Activated B cell treated with CpG ODN at 0.5 μM for 24 hours (primary cell): ENCODE results near the gene PLEKHG1. TPM values are rescaled to one million over a fixed set of nuclear protein-coding genes. Genes with fewer than 3 reads are reported as not detected.

Source experiments
- ATAC-seq: fragments of 200-7000 bp; cut with Tn5 transposase; one replicate; pipeline ENCODE4 v1.10.0; 2021; ENCODE audit warnings: low read depth, mild to moderate bottlenecking, moderate library complexity
- CTCF ChIA-PET: fragments of 350-600 bp; sonication (Branson Sonifier 250); formaldehyde crosslinking; loops from one replicate; lab custom pipeline; 2021; ENCODE audit warnings: antibody characterized with exemption; lab: Charles Lee
- POLR2A ChIA-PET: fragments of 350-600 bp; sonication (Branson Sonifier 250); formaldehyde crosslinking; loops from one replicate; lab custom pipeline; 2021; ENCODE audit warnings: antibody characterized with exemption; lab: Charles Lee
- DNase-seq: peaks from one replicate; pipeline ENCODE4 v3.0.0; 2022
- H3K27ac Mint-ChIP-seq: one replicate; pipeline ENCODE4 v1.8.0; 2020; ENCODE audit warnings: mixed read lengths
- H3K27me3 Mint-ChIP-seq: one replicate; pipeline ENCODE4 v1.8.0; 2021; ENCODE audit warnings: mixed read lengths
- H3K36me3 Mint-ChIP-seq: one replicate; pipeline ENCODE4 v1.8.0; 2021; ENCODE audit warnings: low read depth, mixed read lengths
- H3K4me1 Mint-ChIP-seq: one replicate; pipeline ENCODE4 v1.8.0; 2021; ENCODE audit warnings: mixed read lengths
- H3K4me3 Mint-ChIP-seq: one replicate; pipeline ENCODE4 v1.8.0; 2020; ENCODE audit warnings: mild to moderate bottlenecking, mixed read lengths
- H3K9me3 Mint-ChIP-seq: one replicate; pipeline ENCODE4 v1.8.0; 2020; ENCODE audit warnings: mixed read lengths
- intact Hi-C: fragments of 100-400 bp; cut with micrococcal nuclease; formaldehyde crosslinking; loops from one replicate; pipeline ENCODE4 v1.15.1; 2024
- total RNA-seq: library from RNA; stranded (reverse); gene quantifications from 2 replicates; pipeline ENCODE4 v1.2.3, GENCODE V29; 2022
- TF ChIP-seq, protein P1 (sequence below): fragments of 200-600 bp; IDR thresholded peaks from one replicate; pipeline ENCODE4 v1.8.0; 2022; ENCODE audit warnings: antibody characterized with exemption, mild to moderate bottlenecking

The PLEKHG1 gene
- total RNA-seq, 1 donor from 2014 or later = 219 TPM

DNA sequence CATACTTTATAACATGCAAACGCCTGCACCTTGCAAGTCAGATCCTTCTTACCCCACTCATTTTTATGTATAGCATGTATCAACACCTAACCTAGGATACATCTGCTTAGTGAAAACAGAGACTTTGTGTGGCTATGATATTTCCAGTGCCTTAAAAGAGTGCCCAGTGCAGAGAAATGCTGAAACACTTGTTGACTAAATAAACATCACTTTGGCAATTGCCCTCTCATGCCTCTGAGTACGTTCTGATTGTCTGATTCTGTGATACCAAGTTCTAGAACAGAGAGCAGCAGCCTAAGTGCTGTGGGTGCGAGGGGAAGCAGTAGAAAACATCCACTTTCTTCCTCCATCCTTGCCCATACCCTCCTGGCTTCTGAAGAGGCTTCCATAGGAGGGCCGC lies 13.6 kb downstream of the PLEKHG1 start:
- ChIA-PET CTCF (interaction anchor here (1.2 kb wide), 1 partner anchor 195 kb away, joined by 3 read pairs; no protein-coding TSS in a partner anchor), POLR2A (interaction anchor here (10.9 kb wide), 1 partner anchor 24 kb away, joined by 445 read pairs; no protein-coding TSS in a partner anchor)
- Mint-ChIP-seq H3K27me3 (no peaks in the 10 kb centered on the region), H3K4me1 (peaks cover 94% of the 10 kb centered on the region), H3K9me3 (no peaks in the 10 kb centered on the region), H3K27ac (peak overlapping the region; percentile 20), H3K4me3 (no peak overlapping the region), H3K36me3 (peaks cover 58% of the 10 kb centered on the region)
- intact Hi-C loops = no loop called here
- TF ChIP-seq, protein P1, sequence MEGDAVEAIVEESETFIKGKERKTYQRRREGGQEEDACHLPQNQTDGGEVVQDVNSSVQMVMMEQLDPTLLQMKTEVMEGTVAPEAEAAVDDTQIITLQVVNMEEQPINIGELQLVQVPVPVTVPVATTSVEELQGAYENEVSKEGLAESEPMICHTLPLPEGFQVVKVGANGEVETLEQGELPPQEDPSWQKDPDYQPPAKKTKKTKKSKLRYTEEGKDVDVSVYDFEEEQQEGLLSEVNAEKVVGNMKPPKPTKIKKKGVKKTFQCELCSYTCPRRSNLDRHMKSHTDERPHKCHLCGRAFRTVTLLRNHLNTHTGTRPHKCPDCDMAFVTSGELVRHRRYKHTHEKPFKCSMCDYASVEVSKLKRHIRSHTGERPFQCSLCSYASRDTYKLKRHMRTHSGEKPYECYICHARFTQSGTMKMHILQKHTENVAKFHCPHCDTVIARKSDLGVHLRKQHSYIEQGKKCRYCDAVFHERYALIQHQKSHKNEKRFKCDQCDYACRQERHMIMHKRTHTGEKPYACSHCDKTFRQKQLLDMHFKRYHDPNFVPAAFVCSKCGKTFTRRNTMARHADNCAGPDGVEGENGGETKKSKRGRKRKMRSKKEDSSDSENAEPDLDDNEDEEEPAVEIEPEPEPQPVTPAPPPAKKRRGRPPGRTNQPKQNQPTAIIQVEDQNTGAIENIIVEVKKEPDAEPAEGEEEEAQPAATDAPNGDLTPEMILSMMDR = no peak
- DNase-seq (no peak), ATAC-seq (no peak)

DNA sequence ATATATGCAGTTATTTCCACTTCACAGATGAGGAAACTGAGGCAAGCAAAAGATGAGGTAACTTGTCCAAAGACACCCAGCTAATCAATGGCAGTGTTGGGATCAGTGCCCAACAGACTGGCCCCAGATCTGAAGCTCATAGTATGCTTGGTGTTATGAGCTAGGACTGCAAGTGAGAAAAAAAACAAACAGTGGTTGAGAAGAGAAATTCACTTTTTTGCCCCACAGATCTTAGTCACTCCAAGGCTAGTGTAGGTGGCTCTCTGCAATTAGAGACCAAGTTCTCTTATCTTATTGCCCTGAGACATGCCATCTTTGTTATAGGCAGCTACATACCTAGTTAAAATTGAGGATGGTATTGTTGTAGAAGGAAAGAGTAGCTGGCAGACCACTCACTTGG lies 16.3 kb downstream of the PLEKHG1 start:
- DNase-seq (no peak), ATAC-seq (no peak)
- Mint-ChIP-seq H3K9me3 (no peaks in the 10 kb centered on the region), H3K27ac (peak overlapping the region; percentile 67), H3K4me3 (no peak overlapping the region), H3K4me1 (peaks cover 94% of the 10 kb centered on the region), H3K27me3 (no peaks in the 10 kb centered on the region), H3K36me3 (peaks cover 46% of the 10 kb centered on the region)
- TF ChIP-seq, protein P1 = no peak
- POLR2A ChIA-PET = interaction anchor here (1.3 to 10.9 kb wide), 4 partner anchors 9 to 22 kb away, joined by 5 to 445 read pairs (median 30); partner anchors contain the start of gene PLEKHG1
- CTCF ChIA-PET = interaction anchor here (2.1 to 2.4 kb wide), 2 partner anchors 16 to 198 kb away, joined by 6 to 11 read pairs; no protein-coding TSS in a partner anchor
- intact Hi-C loops = loop anchor here (1.0 kb wide), 1 partner anchor 12 kb away; no protein-coding TSS in a partner anchor

DNA sequence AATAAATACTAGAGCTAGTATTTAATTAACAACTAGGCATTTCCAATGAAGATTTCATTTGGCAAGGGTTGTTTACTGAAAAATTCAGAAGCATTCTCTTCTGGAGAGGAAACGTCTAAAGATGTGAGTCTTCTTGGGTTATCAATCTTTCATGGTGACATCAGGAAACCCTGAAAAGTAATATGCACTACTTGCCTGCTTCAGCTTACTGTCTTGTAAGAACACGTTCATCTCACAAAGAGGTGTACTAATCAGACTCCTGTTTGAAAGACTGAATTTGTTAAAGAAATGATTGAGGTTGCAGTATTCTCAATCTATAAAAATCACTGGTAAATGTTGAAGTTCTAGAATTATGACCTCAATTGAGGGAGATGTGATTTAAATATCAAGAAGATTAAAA lies 16.9 kb downstream of the PLEKHG1 start:
- intact Hi-C loops = loop anchor here (1.0 kb wide), 1 partner anchor 12 kb away; no protein-coding TSS in a partner anchor
- peak overlapping the region; percentile 67 for H3K27ac Mint-ChIP-seq
- CTCF ChIA-PET = interaction anchor here (2.4 kb wide), 1 partner anchor 16 kb away, joined by 11 read pairs; no protein-coding TSS in a partner anchor
- POLR2A ChIA-PET = interaction anchor here (2.3 to 10.9 kb wide), 3 partner anchors 13 to 21 kb away, joined by 11 to 445 read pairs (median 49); partner anchors contain the start of gene PLEKHG1
- TF ChIP-seq, protein P1 = no peak
- H3K4me1 Mint-ChIP-seq = peaks cover 94% of the 10 kb centered on the region
- H3K9me3 Mint-ChIP-seq = no peaks in the 10 kb centered on the region
- peaks cover 43% of the 10 kb centered on the region for H3K36me3 Mint-ChIP-seq
- no peaks in the 10 kb centered on the region for H3K27me3 Mint-ChIP-seq
- no peak overlapping the region for H3K4me3 Mint-ChIP-seq
- DNase-seq = no peak
- no peak for ATAC-seq

DNA sequence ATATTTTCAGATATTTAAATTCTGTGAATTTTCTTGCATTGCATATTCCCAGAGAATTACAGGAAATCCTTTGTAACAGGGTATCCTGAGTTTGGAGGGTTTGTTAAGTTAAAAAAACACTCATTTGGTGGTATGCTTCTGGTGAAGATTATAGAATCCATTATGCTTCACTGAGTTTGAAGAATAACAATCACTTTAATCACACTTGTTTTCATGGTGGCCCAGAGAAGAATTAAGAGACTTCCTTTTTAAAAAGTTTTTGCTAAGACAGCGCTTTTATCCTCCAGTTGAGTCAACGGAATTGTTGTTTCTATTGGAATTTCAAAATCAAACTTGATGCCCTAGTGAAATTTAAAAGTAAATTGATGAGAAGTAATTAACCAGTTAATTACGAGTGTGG lies 17.4 kb downstream of the PLEKHG1 start:
- H3K27ac Mint-ChIP-seq = peak overlapping the region; percentile 51

More for the DNA sequence above, 17.4 kb downstream of the PLEKHG1 start:
- no peaks in the 10 kb centered on the region for H3K9me3 Mint-ChIP-seq
- ATAC-seq = no peak
- H3K36me3 Mint-ChIP-seq = peaks cover 46% of the 10 kb centered on the region
- peaks cover 95% of the 10 kb centered on the region for H3K4me1 Mint-ChIP-seq
- H3K4me3 Mint-ChIP-seq = no peak overlapping the region
- H3K27me3 Mint-ChIP-seq = no peaks in the 10 kb centered on the region
- DNase-seq = no peak
- CTCF ChIA-PET = interaction anchor here (0.9 to 2.4 kb wide), 2 partner anchors 17 to 18 kb away, joined by 4 to 11 read pairs; partner anchors contain the start of gene PLEKHG1
- TF ChIP-seq, protein P1 = no peak
- POLR2A ChIA-PET = interaction anchor here (2.3 to 10.9 kb wide), 3 partner anchors 14 to 21 kb away, joined by 11 to 445 read pairs (median 49); partner anchors contain the start of gene PLEKHG1
- intact Hi-C loops = no loop called here
